Measurements from ENCODE around the gene E2F1.

Gene E2F1

GRCh38 chr20:33689973-33690372 lies 3.8 kb upstream of the E2F1 start:
- peak overlapping the region; percentile 11; the same call in 1 of the 2 replicates for H3K4me3 ChIP-seq (ENCODE audit: low read length)
- peak; percentile 81 for DNase-seq (ENCODE audit: low read depth, low spot score)

DNA sequence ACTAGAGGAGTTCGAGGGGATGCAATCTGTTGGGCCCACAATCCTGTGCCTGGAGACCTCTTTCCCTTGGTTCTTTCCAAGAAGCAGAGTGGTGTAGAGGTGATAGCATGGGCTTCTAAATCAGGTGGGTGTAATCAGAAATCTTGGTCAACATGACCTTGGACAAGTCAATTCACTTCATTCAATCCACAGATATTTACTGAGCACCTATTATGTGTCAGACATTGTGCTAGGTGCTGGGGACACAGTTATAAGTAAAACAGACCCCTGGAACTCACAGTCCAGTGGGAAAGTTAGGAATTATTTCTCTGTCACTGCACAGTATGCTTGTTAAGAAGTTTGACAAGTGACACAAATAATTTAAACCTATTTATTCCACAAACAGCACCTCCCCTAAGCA lies 3.3 kb upstream of the E2F1 start:
- H3K4me3 ChIP-seq (ENCODE audit: low read length) = no peak overlapping the region
- DNase-seq (ENCODE audit: low read depth, low spot score) = no peak

- no peak for DNase-seq (ENCODE audit: low read depth, low spot score)
- H3K4me3 ChIP-seq (ENCODE audit: low read length) = no peak overlapping the region
These were observed 2.8 kb upstream of the E2F1 start for GRCh38 chr20:33688938-33689424.

- DNase-seq (ENCODE audit: low read depth, low spot score) = no peak
- H3K4me3 ChIP-seq (ENCODE audit: low read length) = no peak overlapping the region
These were observed 2.1 kb upstream of the E2F1 start for GRCh38 chr20:33687993-33688937.

DNA sequence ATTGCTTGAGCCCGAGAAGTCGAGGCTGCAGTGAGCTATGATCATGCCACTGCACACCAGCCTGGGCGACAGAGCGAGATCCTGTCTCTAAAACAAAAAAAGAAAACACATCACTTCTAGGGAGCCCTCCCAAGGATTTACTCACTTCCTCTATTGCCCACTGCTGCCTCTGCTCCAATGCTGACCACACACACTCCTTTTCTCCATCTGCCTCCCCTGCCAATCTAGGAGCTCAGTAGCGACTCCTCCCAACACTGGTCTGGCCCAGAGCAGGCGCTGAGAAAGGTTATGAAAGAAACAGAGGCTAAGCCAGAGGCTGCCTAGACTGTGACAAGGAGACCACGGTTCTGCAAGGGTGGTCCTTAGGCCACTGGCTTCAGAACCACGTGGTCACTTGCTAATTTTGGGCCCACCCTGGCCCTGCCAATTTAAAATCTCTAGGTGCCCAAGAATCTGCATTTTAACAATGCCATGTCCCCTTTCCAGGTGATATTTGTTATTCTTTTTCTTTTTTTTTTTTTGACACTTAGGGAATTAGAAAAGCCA lies 1.3 kb upstream of the E2F1 start:
- no peak for DNase-seq (ENCODE audit: low read depth, low spot score)
- H3K4me3 ChIP-seq (ENCODE audit: low read length) = no peak overlapping the region

DNA sequence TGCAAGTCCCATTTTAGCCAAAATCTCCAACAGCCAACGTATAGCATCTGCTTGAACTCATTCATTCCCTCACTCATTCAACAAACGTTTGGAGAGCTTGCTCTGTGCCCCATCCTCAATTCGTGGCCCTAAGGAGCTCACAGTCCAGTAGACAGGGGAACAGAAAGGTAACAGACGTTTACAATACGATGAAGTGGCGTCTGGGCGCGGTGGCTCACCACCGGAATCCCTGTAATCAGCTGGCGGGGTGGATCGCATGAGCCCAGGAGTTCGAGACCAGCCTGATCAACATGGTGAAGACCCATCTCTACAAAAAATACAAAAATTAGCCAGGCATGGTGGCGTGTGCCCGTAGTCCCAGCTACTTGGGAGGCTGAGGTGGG lies 790 bp upstream of the E2F1 start:
- H3K4me3 ChIP-seq (ENCODE audit: low read length) = peak overlapping the region; percentile 45
- DNase-seq (ENCODE audit: low read depth, low spot score) = no peak

DNA sequence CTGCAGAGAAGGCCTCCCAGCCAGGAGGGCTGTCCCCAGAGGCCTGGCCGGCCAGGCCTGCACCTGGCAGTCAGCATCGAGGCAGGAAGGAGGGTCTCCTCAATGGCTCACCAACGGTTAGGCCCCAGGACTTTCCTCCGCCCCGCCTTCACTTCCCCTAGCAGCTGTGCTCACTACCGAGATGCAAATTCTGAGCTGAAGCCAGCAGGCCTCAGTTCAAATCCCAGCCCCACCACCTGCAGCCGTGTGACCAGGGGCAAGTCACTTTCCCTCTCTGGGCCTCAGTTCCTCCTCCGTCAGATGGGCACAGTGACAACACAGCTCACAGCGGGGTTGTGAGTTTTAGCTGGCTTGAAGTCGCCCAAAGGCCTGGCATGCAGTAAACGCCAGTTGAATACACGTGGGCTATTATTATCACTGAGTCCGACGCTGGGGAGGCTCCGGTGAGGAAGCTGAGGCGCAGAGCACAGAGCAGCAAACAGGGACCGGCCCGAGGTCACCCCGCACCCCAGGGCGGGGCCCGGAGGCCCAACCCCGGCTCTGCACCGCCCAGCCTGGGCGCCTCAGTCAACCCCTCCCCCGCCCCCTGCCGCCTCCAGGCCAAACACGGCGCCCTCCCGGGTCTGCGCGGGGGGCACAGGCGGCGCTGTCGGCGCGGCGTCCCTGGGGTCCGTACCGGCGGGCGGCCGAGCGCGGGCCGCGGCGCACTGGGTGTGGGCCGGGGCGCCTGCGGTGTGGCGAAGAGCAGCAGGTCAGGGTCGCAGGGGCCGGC lies 671 bp downstream of the E2F1 start:
- DNase-seq (ENCODE audit: low read depth, low spot score) = no peak
- H3K4me3 ChIP-seq (ENCODE audit: low read length) = peak overlapping the region; percentile 59

GRCh38 chr20:33684533-33685327 lies 1.5 kb downstream of the E2F1 start:
- peak overlapping the region; percentile 59 for H3K4me3 ChIP-seq (ENCODE audit: low read length)
- DNase-seq (ENCODE audit: low read depth, low spot score) = no peak

GRCh38 chr20:33681728-33682353 lies 4.3 kb downstream of the E2F1 start:
- no peak for DNase-seq (ENCODE audit: low read depth, low spot score)
- H3K4me3 ChIP-seq (ENCODE audit: low read length) = no peak overlapping the region

- no peak for DNase-seq (ENCODE audit: low read depth, low spot score)
- H3K4me3 ChIP-seq (ENCODE audit: low read length) = no peak overlapping the region
These were observed 4.9 kb downstream of the E2F1 start for GRCh38 chr20:33681288-33681687.

DNA sequence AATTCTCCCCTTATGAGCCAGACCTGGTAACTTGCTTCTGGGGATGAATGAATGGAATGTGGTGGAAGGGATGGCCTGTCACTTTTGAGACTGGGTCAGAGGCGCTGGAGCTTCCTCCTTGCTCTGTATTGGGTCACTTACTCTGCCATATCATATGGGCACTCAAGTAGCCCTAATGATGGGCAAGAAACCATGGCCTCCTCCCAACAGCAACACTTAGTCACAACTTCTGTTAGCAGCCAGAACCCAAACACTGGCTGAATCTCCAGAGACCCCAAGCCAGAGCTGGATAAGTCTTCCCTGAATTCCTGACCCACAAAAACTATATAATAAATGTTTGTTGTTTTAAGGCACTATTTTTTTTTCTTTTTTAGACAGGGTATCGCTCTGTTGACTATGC lies 5.5 kb downstream of the E2F1 start:
- no peak overlapping the region for H3K4me3 ChIP-seq (ENCODE audit: low read length)
- no peak for DNase-seq (ENCODE audit: low read depth, low spot score)

- DNase-seq (ENCODE audit: low read depth, low spot score) = no peak
- no peak overlapping the region for H3K4me3 ChIP-seq (ENCODE audit: low read length)
These were observed 6.3 kb downstream of the E2F1 start for GRCh38 chr20:33679758-33680485.

DNA sequence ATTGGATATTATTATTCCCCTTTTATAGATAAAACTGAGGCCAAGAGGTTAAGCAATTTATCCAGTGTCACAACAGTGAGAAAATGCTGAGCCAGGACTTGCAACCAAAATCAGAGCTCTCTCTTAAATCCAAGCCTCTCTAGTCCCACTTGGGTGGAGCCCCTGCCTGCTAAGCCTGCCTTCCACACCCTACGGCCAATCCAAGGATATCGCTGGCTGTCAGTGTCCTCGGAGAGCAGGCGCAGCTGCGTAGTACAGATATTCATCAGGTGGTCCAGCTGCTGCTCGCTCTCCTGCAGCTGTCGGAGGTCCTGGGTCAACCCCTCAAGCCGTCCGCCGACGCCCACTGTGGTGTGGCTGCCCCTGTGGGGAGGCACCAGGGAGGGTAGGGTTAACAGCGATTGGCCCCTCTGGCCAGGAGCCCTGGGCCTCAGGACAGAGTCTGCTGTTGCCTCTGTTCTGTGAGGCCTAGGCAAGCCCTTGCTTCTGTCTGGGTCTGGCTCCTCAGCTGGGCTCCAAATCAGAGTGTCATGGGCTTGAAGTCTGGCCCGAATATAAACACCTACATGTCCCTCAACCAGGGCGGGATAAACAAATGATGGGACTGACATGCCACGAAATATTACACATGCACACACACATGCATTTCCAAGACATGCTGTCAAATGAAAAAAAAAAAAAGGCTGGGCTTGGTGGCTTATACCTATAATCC lies 8.0 kb downstream of the E2F1 start:
- H3K4me3 ChIP-seq (ENCODE audit: low read length) = no peak overlapping the region
- DNase-seq (ENCODE audit: low read depth, low spot score) = no peak

GRCh38 chr20:33676652-33677645 lies 9.2 kb downstream of the E2F1 start:
- DNase-seq (ENCODE audit: low read depth, low spot score) = no peak
- no peak overlapping the region for H3K4me3 ChIP-seq (ENCODE audit: low read length)

DNA sequence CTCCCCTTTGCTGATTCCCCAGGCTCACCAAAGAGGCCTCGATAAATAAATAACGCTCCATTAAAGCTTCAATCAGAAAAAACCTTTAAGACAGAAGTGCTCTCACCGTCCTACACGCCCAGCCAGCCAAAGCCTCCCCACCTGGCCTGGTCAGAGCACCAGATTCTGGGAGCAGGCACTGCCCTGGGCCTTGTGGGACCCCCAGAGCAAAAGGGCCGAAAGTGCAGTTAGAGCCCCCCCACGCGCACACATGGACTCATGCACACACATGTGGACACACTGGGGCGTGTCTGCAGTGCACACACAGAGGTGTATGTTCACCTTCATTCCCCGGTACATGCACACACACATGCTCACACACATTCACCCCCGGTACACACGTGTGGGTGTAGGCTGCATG lies 10.1 kb downstream of the E2F1 start:
- no peak for DNase-seq (ENCODE audit: low read depth, low spot score)
- H3K4me3 ChIP-seq (ENCODE audit: low read length) = no peak overlapping the region

Measured in Jurkat, Clone E6-1 (cell line).